ENCODE results near the gene ASPSCR1.

The ASPSCR1 gene

DNA sequence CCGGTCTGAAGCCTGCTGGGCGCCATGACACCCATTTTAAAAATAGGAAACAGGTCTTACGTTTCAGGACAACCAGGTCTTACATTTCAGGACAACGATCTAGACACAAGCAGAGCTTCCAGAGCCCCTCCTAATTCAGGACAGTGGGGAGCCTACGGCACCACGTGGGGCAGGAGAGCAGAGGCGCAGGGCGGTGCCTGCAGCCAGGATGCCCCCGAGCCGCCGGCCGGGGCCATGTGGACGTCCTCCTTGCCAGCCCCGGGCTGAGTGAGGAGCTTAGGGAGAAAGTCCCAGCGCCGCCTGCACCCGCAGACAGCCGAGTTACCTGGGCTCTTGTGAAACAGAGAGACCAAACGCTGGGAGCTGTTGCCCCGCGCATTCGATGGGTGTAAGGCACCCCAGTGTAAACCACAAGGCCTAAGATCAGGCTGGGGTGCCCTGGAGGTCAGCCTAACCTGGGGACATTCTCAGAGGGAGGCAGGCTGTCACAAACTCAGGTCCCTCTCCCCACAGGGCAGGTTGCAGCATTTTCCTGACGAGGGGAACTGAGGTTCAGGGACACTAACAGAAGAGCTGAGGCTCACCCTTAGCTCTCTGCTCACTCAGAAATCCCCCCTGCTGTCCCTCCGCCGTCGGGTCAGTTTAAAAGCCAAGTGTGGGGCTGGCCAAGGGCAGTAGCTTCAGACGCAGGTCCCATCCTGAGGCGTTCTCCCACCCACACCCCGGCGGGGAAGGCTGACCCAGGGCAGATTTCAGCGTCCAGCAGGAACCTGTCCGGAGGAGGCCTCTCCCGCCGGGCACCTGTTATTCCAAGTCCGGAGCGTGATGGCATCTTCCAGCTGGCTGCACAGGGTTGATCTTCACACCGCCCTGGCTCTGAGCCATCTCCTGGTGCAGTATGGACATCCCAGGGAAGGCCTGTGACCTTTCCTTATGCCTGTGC is 14.7 kb upstream of the ASPSCR1 start:
- TF ChIP-seq ZNF565 (CRISPR knock-in tag; conservative IDR thresholded peaks at IDR 0.05; ENCODE audit: low read depth) (no peak), ZNF8 (CRISPR knock-in tag; IDR thresholded peaks at IDR 0.05) (no peak), RARB (CRISPR knock-in tag; IDR thresholded peaks at IDR 0.05) (no peak), BACH2 (CRISPR knock-in tag; IDR thresholded peaks at IDR 0.05; ENCODE audit: borderline replicate concordance) (no peak), ISL1 (CRISPR knock-in tag; IDR thresholded peaks at IDR 0.05) (no peak), ESRRG (CRISPR knock-in tag; IDR thresholded peaks at IDR 0.05) (no peak), PPARA (CRISPR knock-in tag; IDR thresholded peaks at IDR 0.05; ENCODE audit: borderline replicate concordance) (no peak), GLIS3 (CRISPR knock-in tag; IDR thresholded peaks at IDR 0.05) (no peak), ZNF70 (CRISPR knock-in tag; IDR thresholded peaks at IDR 0.05) (no peak), OSR1 (CRISPR knock-in tag; IDR thresholded peaks at IDR 0.05) (no peak)
- TF ChIP-seq, protein P1, sequence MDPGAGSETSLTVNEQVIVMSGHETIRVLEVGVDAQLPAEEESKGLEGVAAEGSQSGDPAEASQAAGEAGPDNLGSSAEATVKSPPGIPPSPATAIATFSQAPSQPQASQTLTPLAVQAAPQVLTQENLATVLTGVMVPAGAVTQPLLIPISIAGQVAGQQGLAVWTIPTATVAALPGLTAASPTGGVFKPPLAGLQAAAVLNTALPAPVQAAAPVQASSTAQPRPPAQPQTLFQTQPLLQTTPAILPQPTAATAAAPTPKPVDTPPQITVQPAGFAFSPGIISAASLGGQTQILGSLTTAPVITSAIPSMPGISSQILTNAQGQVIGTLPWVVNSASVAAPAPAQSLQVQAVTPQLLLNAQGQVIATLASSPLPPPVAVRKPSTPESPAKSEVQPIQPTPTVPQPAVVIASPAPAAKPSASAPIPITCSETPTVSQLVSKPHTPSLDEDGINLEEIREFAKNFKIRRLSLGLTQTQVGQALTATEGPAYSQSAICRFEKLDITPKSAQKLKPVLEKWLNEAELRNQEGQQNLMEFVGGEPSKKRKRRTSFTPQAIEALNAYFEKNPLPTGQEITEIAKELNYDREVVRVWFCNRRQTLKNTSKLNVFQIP (CRISPR knock-in tag; IDR thresholded peaks at IDR 0.05; ENCODE audit: borderline replicate concordance, low read depth): no peak
- TF ChIP-seq, protein P2, sequence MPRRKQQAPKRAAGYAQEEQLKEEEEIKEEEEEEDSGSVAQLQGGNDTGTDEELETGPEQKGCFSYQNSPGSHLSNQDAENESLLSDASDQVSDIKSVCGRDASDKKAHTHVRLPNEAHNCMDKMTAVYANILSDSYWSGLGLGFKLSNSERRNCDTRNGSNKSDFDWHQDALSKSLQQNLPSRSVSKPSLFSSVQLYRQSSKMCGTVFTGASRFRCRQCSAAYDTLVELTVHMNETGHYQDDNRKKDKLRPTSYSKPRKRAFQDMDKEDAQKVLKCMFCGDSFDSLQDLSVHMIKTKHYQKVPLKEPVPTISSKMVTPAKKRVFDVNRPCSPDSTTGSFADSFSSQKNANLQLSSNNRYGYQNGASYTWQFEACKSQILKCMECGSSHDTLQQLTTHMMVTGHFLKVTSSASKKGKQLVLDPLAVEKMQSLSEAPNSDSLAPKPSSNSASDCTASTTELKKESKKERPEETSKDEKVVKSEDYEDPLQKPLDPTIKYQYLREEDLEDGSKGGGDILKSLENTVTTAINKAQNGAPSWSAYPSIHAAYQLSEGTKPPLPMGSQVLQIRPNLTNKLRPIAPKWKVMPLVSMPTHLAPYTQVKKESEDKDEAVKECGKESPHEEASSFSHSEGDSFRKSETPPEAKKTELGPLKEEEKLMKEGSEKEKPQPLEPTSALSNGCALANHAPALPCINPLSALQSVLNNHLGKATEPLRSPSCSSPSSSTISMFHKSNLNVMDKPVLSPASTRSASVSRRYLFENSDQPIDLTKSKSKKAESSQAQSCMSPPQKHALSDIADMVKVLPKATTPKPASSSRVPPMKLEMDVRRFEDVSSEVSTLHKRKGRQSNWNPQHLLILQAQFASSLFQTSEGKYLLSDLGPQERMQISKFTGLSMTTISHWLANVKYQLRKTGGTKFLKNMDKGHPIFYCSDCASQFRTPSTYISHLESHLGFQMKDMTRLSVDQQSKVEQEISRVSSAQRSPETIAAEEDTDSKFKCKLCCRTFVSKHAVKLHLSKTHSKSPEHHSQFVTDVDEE (CRISPR knock-in tag; IDR thresholded peaks at IDR 0.05): no peak
- TF ChIP-seq, protein P3, sequence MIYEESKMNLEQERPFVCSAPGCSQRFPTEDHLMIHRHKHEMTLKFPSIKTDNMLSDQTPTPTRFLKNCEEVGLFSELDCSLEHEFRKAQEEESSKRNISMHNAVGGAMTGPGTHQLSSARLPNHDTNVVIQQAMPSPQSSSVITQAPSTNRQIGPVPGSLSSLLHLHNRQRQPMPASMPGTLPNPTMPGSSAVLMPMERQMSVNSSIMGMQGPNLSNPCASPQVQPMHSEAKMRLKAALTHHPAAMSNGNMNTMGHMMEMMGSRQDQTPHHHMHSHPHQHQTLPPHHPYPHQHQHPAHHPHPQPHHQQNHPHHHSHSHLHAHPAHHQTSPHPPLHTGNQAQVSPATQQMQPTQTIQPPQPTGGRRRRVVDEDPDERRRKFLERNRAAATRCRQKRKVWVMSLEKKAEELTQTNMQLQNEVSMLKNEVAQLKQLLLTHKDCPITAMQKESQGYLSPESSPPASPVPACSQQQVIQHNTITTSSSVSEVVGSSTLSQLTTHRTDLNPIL (CRISPR knock-in tag; IDR thresholded peaks at IDR 0.05; ENCODE audit: low read depth): no peak
- TF ChIP-seq, protein P4, sequence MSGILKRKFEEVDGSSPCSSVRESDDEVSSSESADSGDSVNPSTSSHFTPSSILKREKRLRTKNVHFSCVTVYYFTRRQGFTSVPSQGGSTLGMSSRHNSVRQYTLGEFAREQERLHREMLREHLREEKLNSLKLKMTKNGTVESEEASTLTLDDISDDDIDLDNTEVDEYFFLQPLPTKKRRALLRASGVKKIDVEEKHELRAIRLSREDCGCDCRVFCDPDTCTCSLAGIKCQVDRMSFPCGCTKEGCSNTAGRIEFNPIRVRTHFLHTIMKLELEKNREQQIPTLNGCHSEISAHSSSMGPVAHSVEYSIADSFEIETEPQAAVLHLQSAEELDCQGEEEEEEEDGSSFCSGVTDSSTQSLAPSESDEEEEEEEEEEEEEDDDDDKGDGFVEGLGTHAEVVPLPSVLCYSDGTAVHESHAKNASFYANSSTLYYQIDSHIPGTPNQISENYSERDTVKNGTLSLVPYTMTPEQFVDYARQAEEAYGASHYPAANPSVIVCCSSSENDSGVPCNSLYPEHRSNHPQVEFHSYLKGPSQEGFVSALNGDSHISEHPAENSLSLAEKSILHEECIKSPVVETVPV (CRISPR knock-in tag; IDR thresholded peaks at IDR 0.05): no peak
- TF ChIP-seq, protein P5, sequence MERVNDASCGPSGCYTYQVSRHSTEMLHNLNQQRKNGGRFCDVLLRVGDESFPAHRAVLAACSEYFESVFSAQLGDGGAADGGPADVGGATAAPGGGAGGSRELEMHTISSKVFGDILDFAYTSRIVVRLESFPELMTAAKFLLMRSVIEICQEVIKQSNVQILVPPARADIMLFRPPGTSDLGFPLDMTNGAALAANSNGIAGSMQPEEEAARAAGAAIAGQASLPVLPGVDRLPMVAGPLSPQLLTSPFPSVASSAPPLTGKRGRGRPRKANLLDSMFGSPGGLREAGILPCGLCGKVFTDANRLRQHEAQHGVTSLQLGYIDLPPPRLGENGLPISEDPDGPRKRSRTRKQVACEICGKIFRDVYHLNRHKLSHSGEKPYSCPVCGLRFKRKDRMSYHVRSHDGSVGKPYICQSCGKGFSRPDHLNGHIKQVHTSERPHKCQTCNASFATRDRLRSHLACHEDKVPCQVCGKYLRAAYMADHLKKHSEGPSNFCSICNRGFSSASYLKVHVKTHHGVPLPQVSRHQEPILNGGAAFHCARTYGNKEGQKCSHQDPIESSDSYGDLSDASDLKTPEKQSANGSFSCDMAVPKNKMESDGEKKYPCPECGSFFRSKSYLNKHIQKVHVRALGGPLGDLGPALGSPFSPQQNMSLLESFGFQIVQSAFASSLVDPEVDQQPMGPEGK (CRISPR knock-in tag; IDR thresholded peaks at IDR 0.05; ENCODE audit: borderline replicate concordance): no peak

DNA sequence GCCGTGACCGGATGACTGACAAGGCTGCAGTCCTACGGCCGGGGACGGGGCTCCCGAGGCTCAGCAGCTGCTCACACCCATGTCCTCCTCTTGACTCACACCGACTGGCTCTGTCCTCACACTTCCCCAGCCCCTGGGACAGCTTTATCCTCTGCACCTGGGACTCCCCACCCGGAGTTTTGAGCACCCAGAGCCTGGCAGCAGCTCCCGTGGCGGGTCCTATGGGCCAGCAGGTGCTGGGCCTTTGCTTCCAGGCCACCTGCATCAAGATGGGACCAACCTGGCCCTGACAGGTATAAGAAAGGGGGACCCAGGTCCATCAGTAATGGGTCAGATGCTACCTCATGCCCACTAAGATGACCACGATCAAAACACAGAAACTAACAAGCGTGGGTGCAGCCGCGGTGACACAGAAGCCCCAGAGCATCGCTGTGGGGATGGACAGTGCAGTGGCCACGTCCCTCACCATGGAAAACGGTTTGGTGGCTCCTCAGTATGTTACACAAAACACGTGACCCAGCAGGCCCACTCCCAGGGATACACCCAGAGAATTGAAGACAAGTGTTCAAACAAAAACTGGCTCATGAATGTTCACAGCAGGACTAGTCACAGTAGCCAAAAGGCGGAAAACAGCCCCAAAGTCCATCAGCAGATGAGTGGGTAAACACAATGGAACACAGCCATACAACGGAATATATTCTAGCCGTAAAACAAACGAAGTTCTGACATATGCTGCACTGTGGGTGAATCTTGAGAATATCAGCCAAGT is 13.2 kb upstream of the ASPSCR1 start:
- ATAC-seq: no peak
- TF ChIP-seq CSDC2 (CRISPR knock-in tag; IDR thresholded peaks at IDR 0.05): no peak
- TF ChIP-seq ARNTL (CRISPR knock-in tag; IDR thresholded peaks at IDR 0.05; ENCODE audit: borderline replicate concordance, low read depth): no peak

More for the DNA sequence above, 14.7 kb upstream of the ASPSCR1 start:
- ATAC-seq: no peak
